Esophagus squamous epithelium (tissue), 5 donors: ENCODE results near the gene MTF2. TPM values are rescaled to one million over a fixed set of nuclear protein-coding genes. Genes with fewer than 3 reads are reported as not detected.

ENCODE experiments used
- DNase-seq: peaks from one replicate; lab custom pipeline; 2025; lab: John Stamatoyannopoulos, UW
- H3K27ac ChIP-seq, 4 donors: fragments of 200-600 bp; sonication (generic); one replicate each; pipeline ENCODE4 v1.5.1; 2016 to 2019; ENCODE audit warnings: mild to moderate bottlenecking in 1 of 4
- H3K27me3 ChIP-seq, 4 donors: fragments of 200-600 bp; sonication (generic); 1 replicate in 3 of 4; 2 replicates in 1 of 4; pipeline versions ENCODE4 v1.5.1 to v1.6.0; 2017 to 2021; ENCODE audit warnings: antibody characterized with exemption in 1 of 4
- H3K36me3 ChIP-seq, 3 donors: fragments of 200-600 bp; sonication (generic); one replicate each; pipeline ENCODE4 v1.5.1; 2016 to 2019
- H3K4me1 ChIP-seq, 3 donors: fragments of 200-600 bp; sonication (generic); one replicate each; pipeline ENCODE4 v1.5.1; 2017 to 2019
- H3K4me3 ChIP-seq, 4 donors: fragments of 200-600 bp; sonication (generic); 1 replicate in 3 of 4; 2 replicates in 1 of 4; pipeline ENCODE4 v1.5.1; 2016 to 2019; ENCODE audit warnings: mild to moderate bottlenecking in 2 of 4, moderate library complexity in 1 of 4
- H3K9me3 ChIP-seq, 3 donors: fragments of 200-600 bp; sonication (generic); one replicate each; pipeline ENCODE4 v1.5.1; 2016 to 2019
- POLR2A ChIP-seq, 4 donors: fragments of 450-650 bp; IDR thresholded peaks; one replicate each; pipeline ENCODE4 v1.6.1; 2017; ENCODE audit warnings: antibody characterized with exemption in 4 of 4, mild to moderate bottlenecking in 4 of 4, moderate library complexity in 3 of 4
- WGBS, 2 donors: methylation state at CpG; one replicate each; pipeline ENCODE4 v1.1.5; 2018; 5-methylcytosine and 5-hydroxymethylcytosine counted together
- intact Hi-C: fragments of 100-400 bp; cut with DNase I; formaldehyde crosslinking; loops from one replicate; pipeline ENCODE4 v1.15.0; 2022
- total RNA-seq, 4 donors: library from RNA; depleted of rRNA; stranded (reverse); fragments of >200 nt; gene quantifications; one replicate each; pipeline ENCODE4 v1.1.0, GENCODE V29; 2016
- TF ChIP-seq, protein P1 (sequence below), 6 experiments: fragments of 450-650 bp in 4 of 6; fragments of 200-600 bp in 2 of 6; sonication (generic) in 2 of 6; IDR thresholded peaks; one replicate each; pipeline ENCODE4 v1.5.1; 2016 to 2019; ENCODE audit warnings: antibody characterized with exemption in 6 of 6, mild to moderate bottlenecking in 4 of 6, moderate library complexity in 4 of 6
- donor health status: DM: yes; HTN: yes; CAD: no.

MTF2 gene
- total RNA-seq, 4 donors from 2014 or later = 7.0 to 18.4 (median 14.8) TPM

DNA sequence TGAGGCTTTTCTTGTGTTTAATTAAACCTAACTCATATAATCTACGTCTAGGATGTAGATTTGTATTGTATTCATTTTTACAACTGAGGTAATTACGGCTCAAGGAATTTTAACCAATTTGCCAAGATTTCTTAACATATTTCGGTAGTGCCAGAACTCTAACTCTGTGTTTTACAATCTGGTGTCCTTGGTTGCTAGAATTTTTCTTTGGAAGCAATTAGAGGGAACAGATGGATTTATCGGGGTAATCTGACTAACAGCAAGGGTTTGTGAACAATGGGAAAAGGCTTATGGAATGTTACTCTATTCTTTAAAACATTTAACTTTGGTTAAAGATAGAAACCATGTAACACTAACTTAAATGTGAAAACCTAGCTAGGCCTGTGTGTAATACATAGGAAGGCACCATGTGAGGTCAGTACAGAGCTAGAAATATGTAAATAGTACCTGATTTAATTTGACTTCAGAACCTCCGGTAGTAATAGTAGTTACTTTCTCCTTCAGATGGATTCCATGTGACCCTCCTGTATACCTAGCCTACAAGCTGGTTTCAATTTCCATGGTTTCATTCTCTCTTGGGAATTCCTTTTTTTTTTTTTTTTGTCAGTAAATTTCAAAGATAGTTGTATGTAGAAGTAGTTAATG, 1.2 kb downstream of the MTF2 start:
- Histone ChIP-seq H3K9me3 (no peaks in the 10 kb centered on the region), H3K27ac (peak overlapping the region; percentile 84 to 93 (median 88)), H3K4me1 (peaks cover 4 to 44% (median 11%) of the 10 kb centered on the region in 3 donors), H3K36me3 (peaks cover 0 to 18% (median 0%) of the 10 kb centered on the region in 3 donors), H3K4me3 (peak overlapping the region; percentile 57 to 89 (median 84)), H3K27me3 (no peaks in the 10 kb centered on the region)
- TF ChIP-seq POLR2A (IDR thresholded peaks at IDR 0.05) = no peak
- TF ChIP-seq, protein P1, sequence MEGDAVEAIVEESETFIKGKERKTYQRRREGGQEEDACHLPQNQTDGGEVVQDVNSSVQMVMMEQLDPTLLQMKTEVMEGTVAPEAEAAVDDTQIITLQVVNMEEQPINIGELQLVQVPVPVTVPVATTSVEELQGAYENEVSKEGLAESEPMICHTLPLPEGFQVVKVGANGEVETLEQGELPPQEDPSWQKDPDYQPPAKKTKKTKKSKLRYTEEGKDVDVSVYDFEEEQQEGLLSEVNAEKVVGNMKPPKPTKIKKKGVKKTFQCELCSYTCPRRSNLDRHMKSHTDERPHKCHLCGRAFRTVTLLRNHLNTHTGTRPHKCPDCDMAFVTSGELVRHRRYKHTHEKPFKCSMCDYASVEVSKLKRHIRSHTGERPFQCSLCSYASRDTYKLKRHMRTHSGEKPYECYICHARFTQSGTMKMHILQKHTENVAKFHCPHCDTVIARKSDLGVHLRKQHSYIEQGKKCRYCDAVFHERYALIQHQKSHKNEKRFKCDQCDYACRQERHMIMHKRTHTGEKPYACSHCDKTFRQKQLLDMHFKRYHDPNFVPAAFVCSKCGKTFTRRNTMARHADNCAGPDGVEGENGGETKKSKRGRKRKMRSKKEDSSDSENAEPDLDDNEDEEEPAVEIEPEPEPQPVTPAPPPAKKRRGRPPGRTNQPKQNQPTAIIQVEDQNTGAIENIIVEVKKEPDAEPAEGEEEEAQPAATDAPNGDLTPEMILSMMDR (IDR thresholded peaks at IDR 0.05) = peak in 5 of 6 experiments; percentile 11 to 51 (median 29)
- 1% methylated on average over 5 of the region's 5 CpGs for WGBS, 2 donors
- intact Hi-C loops = no loop called here
- DNase-seq = no peak

DNA sequence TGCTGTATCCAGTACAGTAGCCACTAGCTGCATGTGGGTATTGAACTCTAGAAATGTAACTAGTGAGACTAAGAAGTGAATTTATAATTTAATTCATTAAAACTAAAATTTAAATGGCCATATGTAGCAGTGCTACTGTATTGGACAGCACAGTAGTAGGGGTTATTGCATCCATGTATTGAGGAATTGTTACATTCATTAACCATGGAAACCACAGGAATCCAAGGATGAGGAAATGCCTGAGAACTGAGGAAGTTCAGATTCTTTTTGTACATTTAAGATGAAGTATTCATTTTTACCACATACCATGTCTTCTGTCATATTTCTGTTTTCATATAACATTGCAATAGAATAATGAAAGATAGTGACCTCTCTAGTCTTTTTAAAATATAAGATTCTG, 2.6 kb downstream of the MTF2 start:
- intact Hi-C loops = no loop called here
- TF ChIP-seq, protein P1 (IDR thresholded peaks at IDR 0.05) = no peak
- no peak for TF ChIP-seq POLR2A (IDR thresholded peaks at IDR 0.05)
- peak overlapping the region in 1 of 4 donors; percentile 11 for H3K27ac ChIP-seq
- no peaks in the 10 kb centered on the region for H3K9me3 ChIP-seq
- H3K27me3 ChIP-seq = no peaks in the 10 kb centered on the region
- peaks cover 4 to 44% (median 11%) of the 10 kb centered on the region in 3 donors for H3K4me1 ChIP-seq
- peak overlapping the region in 1 of 4 donors; percentile 78 for H3K4me3 ChIP-seq
- peaks cover 0 to 27% (median 0%) of the 10 kb centered on the region in 3 donors for H3K36me3 ChIP-seq
- no peak for DNase-seq

DNA sequence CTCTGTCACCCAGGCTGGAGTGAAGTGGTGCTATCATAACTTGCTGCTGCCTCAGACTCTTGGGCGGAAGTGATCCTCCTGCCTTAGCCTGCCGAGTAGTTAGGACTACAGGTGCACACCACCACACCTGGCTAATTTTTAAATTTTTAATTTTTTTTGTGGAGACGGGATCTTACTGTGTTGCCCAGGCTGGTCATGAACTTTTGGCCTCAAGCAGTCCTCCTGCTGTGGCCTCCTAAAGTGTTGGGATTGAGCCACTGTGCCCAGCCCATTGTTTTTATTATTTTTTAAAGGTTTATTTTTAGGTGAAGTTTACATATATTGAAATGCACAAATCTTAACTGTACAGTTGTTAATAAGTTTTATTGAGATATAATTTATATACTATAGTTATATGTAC, 3.2 kb downstream of the MTF2 start:
- Histone ChIP-seq H3K9me3 (no peaks in the 10 kb centered on the region), H3K27ac (no peak overlapping the region), H3K36me3 (peaks cover 0 to 27% (median 0%) of the 10 kb centered on the region in 3 donors), H3K27me3 (no peaks in the 10 kb centered on the region), H3K4me1 (peaks cover 4 to 44% (median 11%) of the 10 kb centered on the region in 3 donors), H3K4me3 (no peak overlapping the region)
- 83 to 86% methylated on average over 3 of the region's 3 CpGs for WGBS, 2 donors
- DNase-seq = no peak
- TF ChIP-seq POLR2A (IDR thresholded peaks at IDR 0.05) = no peak
- TF ChIP-seq, protein P1 (IDR thresholded peaks at IDR 0.05) = no peak
- intact Hi-C loops = no loop called here

DNA sequence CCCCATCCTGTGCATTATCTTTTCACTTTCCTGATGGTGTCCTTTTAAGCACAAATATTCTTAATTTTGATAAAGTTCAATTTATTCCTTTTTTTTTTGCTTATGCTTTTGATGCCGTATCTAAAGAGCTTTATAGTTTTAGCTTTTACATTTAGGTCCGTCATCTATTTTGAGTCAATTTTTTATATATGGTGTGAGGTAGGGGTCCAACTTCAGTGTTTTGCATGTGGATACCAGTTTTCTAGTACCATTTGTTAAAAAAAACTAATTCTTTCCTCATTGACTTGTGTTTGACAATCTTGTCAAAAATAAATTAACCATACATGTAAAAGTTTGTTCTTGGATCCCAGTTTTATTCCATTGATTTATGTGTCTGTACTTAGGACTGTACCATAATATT, 4.9 kb downstream of the MTF2 start:
- H3K4me1 ChIP-seq = peaks cover 4 to 37% (median 6%) of the 10 kb centered on the region in 3 donors
- H3K36me3 ChIP-seq = peaks cover 0 to 27% (median 0%) of the 10 kb centered on the region in 3 donors
- no peaks in the 10 kb centered on the region for H3K27me3 ChIP-seq
- no peaks in the 10 kb centered on the region for H3K9me3 ChIP-seq
- 91 to 100% methylated on average over 2 of the region's 2 CpGs for WGBS, 2 donors
- no peak overlapping the region for H3K4me3 ChIP-seq
- no peak for TF ChIP-seq POLR2A (IDR thresholded peaks at IDR 0.05)
- TF ChIP-seq, protein P1 (IDR thresholded peaks at IDR 0.05) = no peak
- intact Hi-C loops = no loop called here
- no peak overlapping the region for H3K27ac ChIP-seq
- DNase-seq = no peak

DNA sequence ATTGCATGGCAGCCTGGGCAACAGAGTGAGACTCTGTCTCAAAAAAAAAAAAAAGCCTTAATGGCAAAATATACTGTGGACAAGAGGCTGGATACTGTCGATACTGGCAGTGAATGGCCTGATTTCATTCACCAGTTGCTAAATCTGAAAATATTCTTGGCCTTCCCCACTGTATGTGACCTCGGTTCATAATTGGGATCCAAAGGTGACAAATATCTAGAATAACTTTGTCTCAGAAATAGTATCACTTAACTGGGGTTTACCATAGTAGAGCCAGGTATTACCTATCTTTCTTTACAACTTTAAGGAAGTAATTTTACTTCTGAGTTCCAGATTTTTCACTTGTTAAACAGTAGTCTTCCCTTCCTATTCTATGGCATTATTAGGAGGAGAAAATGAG, 8.4 kb downstream of the MTF2 start:
- Histone ChIP-seq H3K4me1 (peaks cover 0 to 7% (median 4%) of the 10 kb centered on the region in 3 donors), H3K36me3 (peaks cover 0 to 37% (median 0%) of the 10 kb centered on the region in 3 donors), H3K9me3 (no peaks in the 10 kb centered on the region), H3K27me3 (no peaks in the 10 kb centered on the region), H3K27ac (no peak overlapping the region), H3K4me3 (no peak overlapping the region)
- DNase-seq = no peak
- TF ChIP-seq POLR2A (IDR thresholded peaks at IDR 0.05) = no peak
- TF ChIP-seq, protein P1 (IDR thresholded peaks at IDR 0.05) = no peak
- WGBS, 2 donors = 82 to 87% methylated on average over 2 of the region's 2 CpGs
- intact Hi-C loops = no loop called here
